Measurements from ENCODE around the gene EHMT1.

The EHMT1 gene

GRCh38 chr9:137618105-137619067, at the start of gene EHMT1:
Gene EHMT1 (plus strand): TSS chr9:137619005. CDS start chr9:137619029, 24 bp downstream.
- H3K79me2 ChIP-seq (ENCODE audit: insufficient read depth, low read length) = peaks cover 50% of the 10 kb centered on the region
- H2AFZ ChIP-seq (ENCODE audit: low read depth, low read length, severe bottlenecking) = peak within 1 kb of the TSS; percentile 62
- no peaks in the 10 kb centered on the region for H3K27me3 ChIP-seq (ENCODE audit: low read length)
- H3K9me3 ChIP-seq (ENCODE audit: insufficient read depth, low read length) = no peaks in the 10 kb centered on the region
- H3K36me3 ChIP-seq (ENCODE audit: low read length) = no peaks in the 10 kb centered on the region
- no peak for TF ChIP-seq CTCF (IDR thresholded peaks at IDR 0.05; ENCODE audit: insufficient read depth, low read length, poor library complexity, severe bottlenecking)
- TF ChIP-seq EZH2phosphoT487 (conservative IDR thresholded peaks at IDR 0.05; ENCODE audit: low read length) = no peak
- peak within 1 kb of the TSS; percentile 94 for H3K4me3 ChIP-seq (ENCODE audit: insufficient read depth, low read length, poor library complexity, severe bottlenecking)
- no peaks in the 10 kb centered on the region for H3K9me2 ChIP-seq (replicated peaks; ENCODE audit: insufficient read depth, low read length)
- peak within 1 kb of the TSS; percentile 77 for H3K27ac ChIP-seq (ENCODE audit: low read depth, low read length)
- H3K9ac ChIP-seq (ENCODE audit: low read length) = peak within 1 kb of the TSS; percentile 100
- peak within 1 kb of the TSS; percentile 88 for H3K4me2 ChIP-seq (ENCODE audit: low read depth, low read length, poor library complexity, severe bottlenecking)
- peaks cover 3% of the 10 kb centered on the region; the same call in 1 of the 2 replicates for H4K20me1 ChIP-seq (ENCODE audit: low read depth, low read length)
- peaks cover 6% of the 10 kb centered on the region; the same call in 1 of the 2 replicates for H3F3A ChIP-seq (ENCODE audit: insufficient read depth)

GRCh38 chr9:137569609-137570203, 49.1 kb upstream of the EHMT1 start:
- Histone ChIP-seq H4K20me1 (ENCODE audit: low read depth, low read length) (no peaks in the 10 kb centered on the region), H3K27ac (ENCODE audit: low read depth, low read length) (no peak overlapping the region), H3K27me3 (ENCODE audit: low read length) (no peaks in the 10 kb centered on the region), H3K9me2 (replicated peaks; ENCODE audit: insufficient read depth, low read length) (no peaks in the 10 kb centered on the region), H3K79me2 (ENCODE audit: insufficient read depth, low read length) (0 out of 2 replicates have a peak, but pooled peaks cover 4% of the 10 kb centered on the region), H2AFZ (ENCODE audit: low read depth, low read length, severe bottlenecking) (no peak overlapping the region), H3K9me3 (ENCODE audit: insufficient read depth, low read length) (no peaks in the 10 kb centered on the region), H3F3A (ENCODE audit: insufficient read depth) (no peaks in the 10 kb centered on the region), H3K9ac (ENCODE audit: low read length) (no peak overlapping the region), H3K4me3 (ENCODE audit: insufficient read depth, low read length, poor library complexity, severe bottlenecking) (no peak overlapping the region), H3K36me3 (ENCODE audit: low read length) (peaks cover 7% of the 10 kb centered on the region; the same call in 1 of the 2 replicates), H3K4me2 (ENCODE audit: low read depth, low read length, poor library complexity, severe bottlenecking) (no peak overlapping the region)
- no peak for TF ChIP-seq CTCF (IDR thresholded peaks at IDR 0.05; ENCODE audit: insufficient read depth, low read length, poor library complexity, severe bottlenecking)
- TF ChIP-seq EZH2phosphoT487 (conservative IDR thresholded peaks at IDR 0.05; ENCODE audit: low read length) = no peak

GRCh38 chr9:137570566-137570965, 48.2 kb upstream of the EHMT1 start:
- Histone ChIP-seq H3K9me3 (ENCODE audit: insufficient read depth, low read length) (no peaks in the 10 kb centered on the region), H3K4me2 (ENCODE audit: low read depth, low read length, poor library complexity, severe bottlenecking) (no peak overlapping the region), H2AFZ (ENCODE audit: low read depth, low read length, severe bottlenecking) (no peak overlapping the region), H3K36me3 (ENCODE audit: low read length) (peaks cover 7% of the 10 kb centered on the region; the same call in 1 of the 2 replicates), H3K9me2 (replicated peaks; ENCODE audit: insufficient read depth, low read length) (no peaks in the 10 kb centered on the region), H3K4me3 (ENCODE audit: insufficient read depth, low read length, poor library complexity, severe bottlenecking) (no peak overlapping the region), H3K9ac (ENCODE audit: low read length) (no peak overlapping the region), H3K79me2 (ENCODE audit: insufficient read depth, low read length) (0 out of 2 replicates have a peak, but pooled peaks cover 4% of the 10 kb centered on the region), H4K20me1 (ENCODE audit: low read depth, low read length) (no peaks in the 10 kb centered on the region), H3F3A (ENCODE audit: insufficient read depth) (no peaks in the 10 kb centered on the region), H3K27me3 (ENCODE audit: low read length) (no peaks in the 10 kb centered on the region), H3K27ac (ENCODE audit: low read depth, low read length) (no peak overlapping the region)
- TF ChIP-seq CTCF (IDR thresholded peaks at IDR 0.05; ENCODE audit: insufficient read depth, low read length, poor library complexity, severe bottlenecking) (no peak), EZH2phosphoT487 (conservative IDR thresholded peaks at IDR 0.05; ENCODE audit: low read length) (no peak)

Measured in SU-DHL-6 (cell line).